ENCODE measurements around the gene LRRC56.

LRRC56 gene

GRCh38 chr11:534396-535209 lies 2.7 kb upstream of the LRRC56 start:
- peak; percentile 64 for DNase-seq (ENCODE audit: low spot score)
- TF ChIP-seq, protein P1, sequence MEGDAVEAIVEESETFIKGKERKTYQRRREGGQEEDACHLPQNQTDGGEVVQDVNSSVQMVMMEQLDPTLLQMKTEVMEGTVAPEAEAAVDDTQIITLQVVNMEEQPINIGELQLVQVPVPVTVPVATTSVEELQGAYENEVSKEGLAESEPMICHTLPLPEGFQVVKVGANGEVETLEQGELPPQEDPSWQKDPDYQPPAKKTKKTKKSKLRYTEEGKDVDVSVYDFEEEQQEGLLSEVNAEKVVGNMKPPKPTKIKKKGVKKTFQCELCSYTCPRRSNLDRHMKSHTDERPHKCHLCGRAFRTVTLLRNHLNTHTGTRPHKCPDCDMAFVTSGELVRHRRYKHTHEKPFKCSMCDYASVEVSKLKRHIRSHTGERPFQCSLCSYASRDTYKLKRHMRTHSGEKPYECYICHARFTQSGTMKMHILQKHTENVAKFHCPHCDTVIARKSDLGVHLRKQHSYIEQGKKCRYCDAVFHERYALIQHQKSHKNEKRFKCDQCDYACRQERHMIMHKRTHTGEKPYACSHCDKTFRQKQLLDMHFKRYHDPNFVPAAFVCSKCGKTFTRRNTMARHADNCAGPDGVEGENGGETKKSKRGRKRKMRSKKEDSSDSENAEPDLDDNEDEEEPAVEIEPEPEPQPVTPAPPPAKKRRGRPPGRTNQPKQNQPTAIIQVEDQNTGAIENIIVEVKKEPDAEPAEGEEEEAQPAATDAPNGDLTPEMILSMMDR (IDR thresholded peaks at IDR 0.05; ENCODE audit: extremely low read depth, missing control alignments) = no peak

- DNase-seq (ENCODE audit: low spot score) = no peak
- TF ChIP-seq, protein P1 (IDR thresholded peaks at IDR 0.05; ENCODE audit: extremely low read depth, missing control alignments) = peak; percentile 2
Observed at GRCh38 chr11:535210-535518, 2.2 kb upstream of the LRRC56 start.

DNA sequence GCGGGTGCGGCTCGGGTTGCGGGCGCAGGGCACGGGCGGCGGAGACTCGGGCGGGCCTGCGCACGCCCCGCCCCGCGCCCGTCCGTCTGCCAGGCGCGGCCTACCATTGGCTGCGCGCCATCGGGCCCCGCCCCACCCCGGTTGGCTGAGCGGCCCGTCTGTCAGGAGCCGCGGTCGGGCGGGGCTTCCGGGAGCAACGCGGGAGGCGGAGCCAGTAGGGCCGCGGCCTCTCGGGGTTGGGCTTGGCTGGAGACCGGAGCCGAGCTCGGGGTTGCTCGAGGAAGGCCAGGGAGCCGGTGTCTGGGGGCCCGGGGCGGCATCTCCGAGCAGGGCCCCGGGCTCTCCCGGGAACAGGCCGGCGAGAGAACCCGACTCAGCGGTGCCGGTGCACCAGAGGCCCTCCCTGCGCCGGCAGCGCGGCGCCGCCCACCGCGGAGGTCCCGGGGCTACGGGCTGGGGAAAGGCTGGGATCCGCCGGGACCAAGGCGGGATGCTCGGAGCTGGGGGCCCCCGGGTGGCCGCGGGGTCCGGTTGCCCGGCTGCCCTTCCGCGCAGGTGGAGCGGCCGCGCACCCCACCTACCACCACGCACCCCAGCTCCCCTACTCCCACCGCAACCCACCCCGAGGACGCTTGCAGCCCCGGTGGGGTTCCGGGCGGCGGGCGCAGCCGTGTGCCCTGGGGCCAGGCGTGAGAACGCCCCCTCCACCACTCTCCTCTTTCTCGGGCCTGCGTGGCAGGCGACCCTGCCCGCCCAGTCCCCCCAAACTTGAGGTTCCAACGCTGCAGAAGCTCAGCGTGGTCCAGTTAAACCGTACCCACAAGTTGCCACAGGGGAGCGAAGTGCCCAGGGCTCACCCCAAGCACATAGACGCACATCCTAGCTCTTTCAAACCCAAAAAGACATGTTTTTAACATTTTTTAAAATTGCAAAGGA lies 1.5 kb upstream of the LRRC56 start, which contains the start of gene HRAS:
Gene HRAS, minus strand, starts transcription at position 58 of the 936 bp plus-strand sequence.
- TF ChIP-seq, protein P1 (IDR thresholded peaks at IDR 0.05; ENCODE audit: extremely low read depth, missing control alignments) = no peak

DNA sequence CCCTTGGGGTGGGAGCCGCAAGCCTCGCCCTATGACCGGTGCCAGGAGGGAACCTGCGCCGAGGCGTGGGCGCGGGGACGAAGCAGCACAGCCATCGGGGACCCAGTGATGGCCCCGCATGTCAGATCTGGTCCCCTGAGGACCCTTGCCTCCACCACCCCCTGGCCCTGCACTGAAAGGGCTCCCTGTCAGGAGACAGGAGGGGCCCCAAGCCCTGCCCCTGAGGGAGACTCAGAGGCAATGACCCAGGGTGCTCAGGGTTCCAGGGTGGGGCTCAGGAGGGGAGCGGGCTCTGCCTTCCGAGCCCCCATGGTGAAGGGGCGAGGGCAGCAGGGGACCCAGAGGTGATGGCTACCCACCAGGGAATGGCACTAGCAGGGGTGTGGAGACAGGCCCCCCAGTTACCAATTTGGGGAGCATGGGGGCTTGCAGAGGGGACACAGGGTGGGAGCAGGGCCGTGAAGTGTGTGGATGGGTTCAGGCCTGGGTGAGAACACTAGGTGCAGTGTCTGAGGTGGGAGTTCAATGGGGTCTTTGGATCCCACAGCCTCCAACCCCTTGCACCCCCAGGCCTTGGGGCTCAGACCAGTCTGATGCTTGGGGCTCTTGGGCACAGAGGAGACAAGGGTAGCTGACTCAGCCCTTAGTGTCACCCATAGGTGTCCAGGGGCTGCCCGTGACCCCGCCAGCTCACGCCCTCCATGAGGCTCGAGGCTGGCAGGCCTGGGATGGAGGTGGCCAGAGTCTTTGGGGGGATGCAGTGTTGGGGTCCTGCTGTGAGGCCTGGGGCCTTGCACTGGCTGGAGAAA lies 499 bp downstream of the LRRC56 start:
- DNase-seq (ENCODE audit: low spot score) = no peak
- TF ChIP-seq, protein P1 (IDR thresholded peaks at IDR 0.05; ENCODE audit: extremely low read depth, missing control alignments) = no peak

More for the DNA sequence above, 1.5 kb upstream of the LRRC56 start, which contains the start of gene HRAS:
- peak; percentile 100 for DNase-seq (ENCODE audit: low spot score)

DNA sequence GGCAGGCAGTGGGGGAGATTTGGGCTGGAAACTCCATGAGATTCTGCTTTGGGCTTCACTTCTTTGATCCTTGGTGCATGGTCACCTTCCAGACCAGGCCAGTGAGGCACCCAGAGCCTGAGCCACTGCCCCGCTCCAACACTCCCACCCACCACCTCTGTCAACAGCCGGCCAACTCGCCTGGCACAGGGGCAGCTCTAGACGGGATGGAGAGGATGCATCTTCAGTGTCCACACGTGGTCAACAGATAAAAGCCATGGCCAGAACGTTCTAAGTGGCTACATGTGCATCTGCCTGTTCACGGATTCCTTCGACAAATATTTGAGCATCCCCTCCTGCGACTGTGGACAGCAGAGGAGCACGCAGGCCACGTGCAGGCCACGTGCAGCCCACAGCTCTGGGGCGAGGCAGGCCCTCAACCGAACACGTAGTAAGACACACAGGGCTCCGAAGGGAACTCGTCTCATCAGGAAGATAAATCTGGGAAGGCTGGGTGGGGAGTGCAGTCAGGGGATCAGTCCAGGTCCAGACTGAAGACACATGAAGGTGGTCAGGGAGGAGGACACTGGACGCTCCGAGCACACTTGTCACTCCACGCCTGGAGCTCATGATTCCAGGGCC lies 1.2 kb downstream of the LRRC56 start:
- TF ChIP-seq, protein P1 (IDR thresholded peaks at IDR 0.05; ENCODE audit: extremely low read depth, missing control alignments) = no peak
- DNase-seq (ENCODE audit: low spot score) = no peak

DNA sequence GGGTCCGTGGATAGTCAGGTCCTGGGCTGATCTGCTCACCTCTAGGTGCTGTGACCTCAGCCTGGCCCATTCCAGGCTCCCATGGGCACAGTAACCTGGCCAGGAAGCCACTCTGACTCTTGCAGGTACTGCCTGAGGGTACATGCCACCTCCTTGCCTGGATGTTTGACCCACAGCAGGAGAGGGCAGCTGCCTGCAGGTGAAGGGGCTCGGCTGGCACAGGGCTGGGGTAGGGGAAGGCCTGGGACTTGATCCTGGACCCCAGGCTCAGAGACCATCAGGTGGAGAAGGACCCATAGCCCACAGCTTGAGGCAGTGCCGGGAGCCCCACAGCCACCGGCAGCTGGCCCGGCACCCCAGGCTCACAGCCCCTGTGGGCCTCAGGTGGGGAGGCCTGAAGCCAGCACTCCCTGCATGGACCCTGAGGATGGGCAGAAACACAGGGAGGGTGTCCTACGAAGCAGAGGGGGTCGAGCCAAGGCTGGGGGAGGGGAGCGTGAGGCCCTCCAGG lies 2.7 kb downstream of the LRRC56 start:
- TF ChIP-seq, protein P1 (IDR thresholded peaks at IDR 0.05; ENCODE audit: extremely low read depth, missing control alignments) = no peak
- no peak for DNase-seq (ENCODE audit: low spot score)

All from GM20000 (cell line).